Heart left ventricle (tissue), 16 donors: ENCODE results near the gene ACADVL. TPM values are rescaled to one million over a fixed set of nuclear protein-coding genes. Genes with fewer than 3 reads are reported as not detected.

ENCODE experiments used
- ATAC-seq, 4 donors: fragments of 200-7000 bp; cut with Tn5 transposase; one replicate each; pipeline ENCODE4 v1.9.1; 2020 to 2022; ENCODE audit warnings: moderate library complexity in 4 of 4, mild to moderate bottlenecking in 3 of 4, moderate number of reproducible peaks in 1 of 4
- DNase-seq, 5 donors: peaks; one replicate each; pipeline ENCODE4 v3.0.0-alpha.2; 2020
- H3K27ac ChIP-seq, 12 donors: fragments of 200-600 bp; sonication (generic) in 4 of 12; one replicate each; pipeline versions ENCODE4 v1.5.0 to v1.8.0; 2016 to 2022; ENCODE audit warnings: mild to moderate bottlenecking in 2 of 12
- H3K27me3 ChIP-seq, 9 donors: fragments of 200-600 bp; sonication (generic) in 2 of 9; one replicate each; pipeline versions ENCODE4 v1.5.1 to v1.8.0; 2016 to 2022; ENCODE audit warnings: mild to moderate bottlenecking in 3 of 9
- H3K36me3 ChIP-seq, 9 donors: fragments of 200-600 bp; sonication (generic) in 2 of 9; one replicate each; pipeline versions ENCODE4 v1.5.0 to v1.8.0; 2018 to 2022; ENCODE audit warnings: mild to moderate bottlenecking in 2 of 9
- H3K4me1 ChIP-seq, 12 donors: fragments of 200-600 bp; sonication (generic) in 4 of 12; one replicate each; pipeline versions ENCODE4 v1.5.0 to v1.8.0; 2016 to 2022; ENCODE audit warnings: mild to moderate bottlenecking in 3 of 12
- H3K4me3 ChIP-seq, 12 donors: fragments of 200-600 bp; sonication (generic) in 4 of 12; one replicate each; pipeline versions ENCODE4 v1.5.0 to v1.8.0; 2017 to 2022; ENCODE audit warnings: mild to moderate bottlenecking in 9 of 12, moderate library complexity in 4 of 12
- H3K9me3 ChIP-seq, 12 donors: fragments of 200-600 bp; sonication (generic) in 4 of 12; one replicate each; pipeline versions ENCODE4 v1.5.0 to v1.8.0; 2016 to 2022; ENCODE audit warnings: mild to moderate bottlenecking in 1 of 12
- CTCF ChIP-seq, 12 donors: fragments of 200-600 bp; sonication (generic) in 4 of 12; IDR thresholded peaks; one replicate each; pipeline versions ENCODE4 v1.5.0 to v1.8.0; 2018 to 2022; ENCODE audit warnings: antibody characterized with exemption in 12 of 12, mild to moderate bottlenecking in 5 of 12
- POLR2A ChIP-seq, 2 donors: fragments of 450-650 bp; IDR thresholded peaks; one replicate each; pipeline ENCODE4 v1.6.1; 2017; ENCODE audit warnings: antibody characterized with exemption in 2 of 2, mild to moderate bottlenecking in 2 of 2, moderate library complexity in 2 of 2
- WGBS, 4 donors: extraction: QIAGEN DNeasy Blood & Tissue Kit in 2 of 4; methylation state at CpG; one replicate each; pipeline versions ENCODE4 v1.1.5 to v1.1.7; 2013 to 2018; 5-methylcytosine and 5-hydroxymethylcytosine counted together
- intact Hi-C, 10 donors: fragments of 100-400 bp; cut with DNase I; formaldehyde crosslinking; loops; one replicate each; pipeline versions ENCODE4 v1.11.1 to v1.14.2; 2022
- microRNA counts, 2 donors: library from miRNA; unstranded; fragments of <30 nt; microRNA quantifications; one replicate each; lab custom pipeline; 2016
- microRNA-seq, 4 donors: library from miRNA; unstranded; fragments of <30 nt; microRNA quantifications; one replicate each; pipeline versions ENCODE4 to v1.2.0, GENCODE V29; 2017 to 2020
- polyA plus RNA-seq, 2 donors: library from polyadenylated mRNA; stranded (reverse); fragments of 200-250 nt; gene quantifications; one replicate each; pipeline ENCODE4 v1.2.3, GENCODE V29; 2013
- total RNA-seq, 9 donors: library from RNA; depleted of rRNA in 2 of 9; stranded (reverse); fragments of >200 nt in 2 of 9; fragmentation: NEBNext Ultra II Directional in 3 of 9; extraction: Animal tissue kit (Norgen Biotek cat#: 25700) in 3 of 9; gene quantifications; one replicate each; pipeline versions ENCODE4 v1.1.0 to v1.2.4, GENCODE V29; 2016 to 2023
- donor health status: ischemic (EF 13 %, LVEDD 7.1; RV severe dilation, severe dysfunction).
- donor health status: healthy with polysubstance abuse.
- donor health status: DM: no; HTN: yes; CAD: no.
- donor health status: DM: no; HTN: no; CAD: no.
- donor health status: ischemic (EF 25% LVEDD 6.9; RV normal size, moderate dysfunction).
- donor health status: ischemic (EF 25% LVEDD 5.7; RV mildly dilated, moderate dysfunction).
- donor health status: healthy.
- donor health status: DM: yes; HTN: yes; CAD: no.
- donor health status: ischemic (EF 35%, LVEDD 5.7; RV mildly dilated, moderate dysfunction).
- donor health status: nonischemic (EF 11% LVEDD 7.7; RV severe dilation, severe dysfunction).
- donor health status: DM: yes; HTN: yes; CAD: no.
- donor health status: PGD.
- donor health status: ischemic (EF 29% LVEDD 5.4; RV normal size, mild dysfunction).
- donor health status: nonischemic (EF 23%, LVEDD 6.1; RV moderate dilation, normal function).

Gene ACADVL
- total and polyA plus RNA-seq, 11 donors = 601 to 2,758 (median 1,385) TPM

DNA sequence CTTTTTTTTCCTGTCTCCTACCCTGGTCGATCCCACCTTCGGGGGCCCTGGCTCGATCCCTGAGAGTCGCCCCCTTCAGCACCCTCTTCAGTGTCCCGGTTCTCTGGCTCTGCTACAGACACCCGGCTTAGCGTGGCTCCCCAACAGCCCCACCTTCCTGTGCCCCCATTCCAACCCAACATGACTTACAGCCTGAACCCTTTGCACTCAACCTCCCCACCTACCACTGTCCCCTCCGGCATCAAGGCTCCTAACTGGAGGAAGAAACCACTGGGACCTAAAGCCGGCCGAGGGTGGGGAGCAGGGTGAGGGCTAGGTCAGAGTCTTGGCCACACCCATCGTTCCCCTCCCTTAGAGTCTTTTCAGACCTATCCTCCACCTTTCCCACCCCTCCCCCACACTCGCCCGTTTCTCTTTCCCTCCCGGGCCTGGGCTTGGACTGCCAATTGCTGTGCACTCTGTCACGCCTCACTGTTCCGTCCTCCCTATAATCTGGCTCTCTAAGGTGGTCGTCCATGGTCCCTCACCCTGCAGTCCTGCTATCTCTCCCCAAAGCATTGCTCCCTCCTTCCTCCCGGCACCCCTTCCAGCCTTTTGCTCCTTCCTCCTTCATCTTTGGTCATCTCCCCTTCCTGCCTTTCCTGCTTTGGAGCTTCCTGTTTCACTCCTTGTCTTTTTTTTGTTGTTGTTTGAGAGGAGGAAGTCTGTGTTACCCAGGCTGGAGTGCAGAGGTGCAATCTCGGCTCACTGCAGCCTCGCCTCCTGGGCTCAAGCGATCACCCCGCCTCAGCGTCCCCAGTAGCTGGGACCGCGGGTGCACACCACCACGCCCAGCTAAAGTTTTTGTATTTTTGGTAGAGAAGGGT, 43.4 kb downstream of the ACADVL start:
- H3K36me3 ChIP-seq = peaks cover 0 to 19% (median 14%) of the 10 kb centered on the region in 9 donors
- H3K4me3 ChIP-seq = peak overlapping the region in 9 of 12 donors; percentile 12 to 64 (median 28)
- no peaks in the 10 kb centered on the region for H3K9me3 ChIP-seq
- ATAC-seq (peak in 2 of 4 donors; percentile 8 to 31), DNase-seq (peak in 1 of 5 donors; percentile 33)
- TF ChIP-seq CTCF (IDR thresholded peaks at IDR 0.05) (no peak), POLR2A (IDR thresholded peaks at IDR 0.05) (no peak)
- WGBS, 4 donors = 9 to 14% (median 11%) methylated on average over 26 of the region's 26 CpGs
- no peak overlapping the region for H3K27ac ChIP-seq
- peaks cover 0 to 36% (median 23%) of the 10 kb centered on the region in 12 donors for H3K4me1 ChIP-seq
- peaks cover 18 to 62% (median 36%) of the 10 kb centered on the region in 9 donors for H3K27me3 ChIP-seq
- intact Hi-C loops = no loop called here

GRCh38 chr17:7263801-7264078, 44.0 kb downstream of the ACADVL start:
- peak overlapping the region in 2 of 12 donors; percentile 26 to 64 for H3K4me3 ChIP-seq
- DNase-seq (no peak), ATAC-seq (no peak)
- no peak overlapping the region for H3K27ac ChIP-seq
- peaks cover 0 to 36% (median 23%) of the 10 kb centered on the region in 12 donors for H3K4me1 ChIP-seq
- WGBS, 4 donors = 49 to 66% (median 56%) methylated on average over 4 of the region's 4 CpGs
- no peaks in the 10 kb centered on the region for H3K9me3 ChIP-seq
- peaks cover 0 to 13% (median 8%) of the 10 kb centered on the region in 9 donors for H3K36me3 ChIP-seq
- TF ChIP-seq CTCF (IDR thresholded peaks at IDR 0.05) (no peak), POLR2A (IDR thresholded peaks at IDR 0.05) (no peak)
- peaks cover 18 to 62% (median 36%) of the 10 kb centered on the region in 9 donors for H3K27me3 ChIP-seq
- intact Hi-C loops = no loop called here

DNA sequence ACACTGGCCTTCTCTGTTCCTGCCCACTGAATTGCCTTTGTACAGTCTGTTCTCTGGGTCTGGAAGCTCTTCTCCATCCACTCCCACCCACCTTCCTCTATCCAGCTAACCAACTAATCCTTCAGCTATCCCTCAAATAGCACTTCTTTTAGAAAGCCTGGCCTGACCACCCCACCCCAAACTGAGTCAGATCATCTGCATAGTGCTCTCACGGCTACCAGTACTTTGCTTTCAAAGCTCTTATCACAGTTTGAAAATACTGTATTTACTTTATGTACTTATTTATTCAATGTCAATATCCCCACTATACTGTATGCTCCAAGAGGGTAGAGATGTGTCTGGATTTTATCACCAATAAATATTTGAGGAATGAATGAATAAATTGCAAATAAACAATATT, 47.0 kb downstream of the ACADVL start:
- no peak for TF ChIP-seq CTCF (IDR thresholded peaks at IDR 0.05)
- TF ChIP-seq POLR2A (IDR thresholded peaks at IDR 0.05) = no peak
- DNase-seq (no peak), ATAC-seq (no peak)
- 59 to 78% (median 68%) methylated on average over 1 of the region's 1 CpG for WGBS, 4 donors
- Histone ChIP-seq H3K27ac (no peak overlapping the region), H3K9me3 (no peaks in the 10 kb centered on the region), H3K36me3 (no peaks in the 10 kb centered on the region), H3K27me3 (peaks cover 12 to 48% (median 26%) of the 10 kb centered on the region in 9 donors), H3K4me3 (no peak overlapping the region), H3K4me1 (peaks cover 0 to 20% (median 13%) of the 10 kb centered on the region in 12 donors)
- intact Hi-C loops = no loop called here

MicroRNAs within 50 kb of the gene (microRNA counts, 767-probe panel; counts per million panel counts)
- microRNA hsa-miR-324-3p (lab: Ali Mortazavi, UCI) = 0 to 71.6 counts per million in 2 donors
- microRNA hsa-miR-324-5p (lab: Ali Mortazavi, UCI) = 2,601 to 2,684 counts per million in 2 donors

Small RNA genes lying within 50 kb of the gene (microRNA-seq; reads per million reads assigned to microRNA genes)
- gene MIR324 = 509 to 1,056 (median 1,017) reads per million in 4 donors

Other genes starting within 250 kb of the ACADVL start
Only the 30 nearest of the 33 such genes appear.
- gene RNASEK, start 207.3 kb upstream of the ACADVL start, total RNA-seq = 100 to 1,000 TPM; 149 to 255 (median 171) TPM
- gene RNASEK, start 207.3 kb upstream of the ACADVL start, polyA plus RNA-seq = 100 to 1,000 TPM; 290 to 387 TPM
- 10 to 100 TPM in 6 of 9 donors, 1 to 10 TPM in 3; 9.0 to 32.8 (median 14.9) TPM for gene BCL6B, start 196.9 kb upstream of the ACADVL start, total RNA-seq
- 10 to 100 TPM in 1 of 2 donors, 1 to 10 TPM in 1; 5.9 to 10.3 TPM for gene BCL6B, start 196.9 kb upstream of the ACADVL start, polyA plus RNA-seq
- gene SLC16A13, start 183.9 kb upstream of the ACADVL start, total RNA-seq = 1 to 10 TPM in 8 of 9 donors, under 1 TPM in 1; 0.83 to 2.1 (median 1.1) TPM
- under 1 TPM; 0.87 to 0.95 TPM for gene SLC16A13, start 183.9 kb upstream of the ACADVL start, polyA plus RNA-seq
- gene SLC16A11, start 175.8 kb upstream of the ACADVL start, total RNA-seq = under 1 TPM in 8 of 9 donors, not detected in 1; 0.19 to 1.00 (median 0.79) TPM
- gene SLC16A11, start 175.8 kb upstream of the ACADVL start, polyA plus RNA-seq = 1 to 10 TPM in 1 of 2 donors, under 1 TPM in 1; 0.68 to 1.4 TPM
- gene CLEC10A, start 139.7 kb upstream of the ACADVL start, total RNA-seq = 10 to 100 TPM in 2 of 9 donors, 1 to 10 TPM in 7; 1.5 to 30.1 (median 3.5) TPM
- 1 to 10 TPM; 1.8 to 2.7 TPM for gene CLEC10A, start 139.7 kb upstream of the ACADVL start, polyA plus RNA-seq
- gene ASGR2, start 105.1 kb upstream of the ACADVL start, total RNA-seq = 1 to 10 TPM in 1 of 9 donors, under 1 TPM in 2, not detected in 6; 0.29 to 2.1 (median 0.39) TPM
- under 1 TPM in 1 of 2 donors, not detected in 1; 0.28 TPM for gene ASGR2, start 105.1 kb upstream of the ACADVL start, polyA plus RNA-seq
- 1 to 10 TPM in 3 of 9 donors, under 1 TPM in 3, not detected in 3; 0.23 to 3.5 (median 0.72) TPM for gene ASGR1, start 40.6 kb upstream of the ACADVL start, total RNA-seq
- under 1 TPM; 0.19 to 0.64 TPM for gene ASGR1, start 40.6 kb upstream of the ACADVL start, polyA plus RNA-seq
- 10 to 100 TPM; 12.0 to 24.3 (median 16.6) TPM for gene DLG4, start 102 bp upstream of the ACADVL start, total RNA-seq
- 10 to 100 TPM in 1 of 2 donors, 1 to 10 TPM in 1; 5.3 to 15.5 TPM for gene DLG4, start 102 bp upstream of the ACADVL start, polyA plus RNA-seq
- gene DVL2, start 14.6 kb downstream of the ACADVL start, total RNA-seq = 10 to 100 TPM; 14.0 to 28.6 (median 17.8) TPM
- gene DVL2, start 14.6 kb downstream of the ACADVL start, polyA plus RNA-seq = 10 to 100 TPM; 13.0 to 15.6 TPM
- 10 to 100 TPM; 19.1 to 36.7 (median 23.0) TPM for gene PHF23, start 19.5 kb downstream of the ACADVL start, total RNA-seq
- gene PHF23, start 19.5 kb downstream of the ACADVL start, polyA plus RNA-seq = 10 to 100 TPM; 13.7 to 31.8 TPM
- gene GABARAP, start 22.5 kb downstream of the ACADVL start, total RNA-seq = 100 to 1,000 TPM; 293 to 591 (median 491) TPM
- 100 to 1,000 TPM; 580 to 674 TPM for gene GABARAP, start 22.5 kb downstream of the ACADVL start, polyA plus RNA-seq
- gene CTDNEP1, start 31.8 kb downstream of the ACADVL start, total RNA-seq = 100 to 1,000 TPM in 6 of 9 donors, 10 to 100 TPM in 3; 54.0 to 126 (median 107) TPM
- 100 to 1,000 TPM in 1 of 2 donors, 10 to 100 TPM in 1; 54.4 to 120 TPM for gene CTDNEP1, start 31.8 kb downstream of the ACADVL start, polyA plus RNA-seq
- 10 to 100 TPM; 28.0 to 87.2 (median 52.6) TPM for gene ELP5, start 32.3 kb downstream of the ACADVL start, total RNA-seq
- 10 to 100 TPM; 33.5 to 47.0 TPM for gene ELP5, start 32.3 kb downstream of the ACADVL start, polyA plus RNA-seq
- 1 to 10 TPM in 5 of 9 donors, under 1 TPM in 2, not detected in 2; 0.36 to 2.6 (median 2.0) TPM for gene CLDN7, start 42.5 kb downstream of the ACADVL start, total RNA-seq
- gene CLDN7, start 42.5 kb downstream of the ACADVL start, polyA plus RNA-seq = 1 to 10 TPM; 1.1 to 1.3 TPM
- 100 to 1,000 TPM in 7 of 9 donors, 10 to 100 TPM in 2; 82.0 to 184 (median 172) TPM for gene SLC2A4, start 61.8 kb downstream of the ACADVL start, total RNA-seq
- 100 to 1,000 TPM in 1 of 2 donors, 10 to 100 TPM in 1; 48.5 to 107 TPM for gene SLC2A4, start 61.8 kb downstream of the ACADVL start, polyA plus RNA-seq
- 1 to 10 TPM in 1 of 9 donors, under 1 TPM in 8; 0.32 to 1.6 (median 0.56) TPM for gene YBX2, start 74.7 kb downstream of the ACADVL start, total RNA-seq
- 1 to 10 TPM in 1 of 2 donors, under 1 TPM in 1; 0.43 to 2.0 TPM for gene YBX2, start 74.7 kb downstream of the ACADVL start, polyA plus RNA-seq
- 100 to 1,000 TPM; 120 to 500 (median 257) TPM for gene EIF5A, start 87.7 kb downstream of the ACADVL start, total RNA-seq
- 100 to 1,000 TPM; 403 to 934 TPM for gene EIF5A, start 87.7 kb downstream of the ACADVL start, polyA plus RNA-seq
- gene GPS2, start 95.4 kb downstream of the ACADVL start, total RNA-seq = 100 to 1,000 TPM in 1 of 9 donors, 10 to 100 TPM in 8; 51.0 to 118 (median 61.2) TPM
- gene GPS2, start 95.4 kb downstream of the ACADVL start, polyA plus RNA-seq = 10 to 100 TPM; 81.6 to 88.4 TPM
- 10 to 100 TPM; 13.6 to 39.2 (median 27.6) TPM for gene NEURL4, start 109.4 kb downstream of the ACADVL start, total RNA-seq
- gene NEURL4, start 109.4 kb downstream of the ACADVL start, polyA plus RNA-seq = 10 to 100 TPM; 23.0 to 29.6 TPM
- gene ACAP1, start 116.6 kb downstream of the ACADVL start, total RNA-seq = 10 to 100 TPM in 5 of 9 donors, 1 to 10 TPM in 3, under 1 TPM in 1; 0.88 to 24.2 (median 16.4) TPM
- 1 to 10 TPM; 2.6 to 6.1 TPM for gene ACAP1, start 116.6 kb downstream of the ACADVL start, polyA plus RNA-seq
- 1 to 10 TPM; 3.4 to 9.0 (median 5.9) TPM for gene KCTD11, start 132.2 kb downstream of the ACADVL start, total RNA-seq
- 1 to 10 TPM; 6.4 to 9.6 TPM for gene KCTD11, start 132.2 kb downstream of the ACADVL start, polyA plus RNA-seq
- gene TMEM95, start 135.2 kb downstream of the ACADVL start, total RNA-seq = not detected
- not detected for gene TMEM95, start 135.2 kb downstream of the ACADVL start, polyA plus RNA-seq
- 1 to 10 TPM; 1.4 to 6.2 (median 2.2) TPM for gene TNK1, start 161.2 kb downstream of the ACADVL start, total RNA-seq
- gene TNK1, start 161.2 kb downstream of the ACADVL start, polyA plus RNA-seq = 1 to 10 TPM; 1.8 to 2.1 TPM
- 10 to 100 TPM; 14.3 to 29.5 (median 16.4) TPM for gene PLSCR3, start 174.6 kb downstream of the ACADVL start, total RNA-seq
- gene PLSCR3, start 174.6 kb downstream of the ACADVL start, polyA plus RNA-seq = 10 to 100 TPM; 21.2 to 28.3 TPM
- gene TMEM256, start 184.2 kb downstream of the ACADVL start, total RNA-seq = 10 to 100 TPM; 51.9 to 78.7 (median 69.5) TPM
- 100 to 1,000 TPM in 1 of 2 donors, 10 to 100 TPM in 1; 74.4 to 195 TPM for gene TMEM256, start 184.2 kb downstream of the ACADVL start, polyA plus RNA-seq
- gene NLGN2, start 187.9 kb downstream of the ACADVL start, total RNA-seq = 10 to 100 TPM in 2 of 9 donors, 1 to 10 TPM in 7; 4.6 to 12.9 (median 7.3) TPM
- gene NLGN2, start 187.9 kb downstream of the ACADVL start, polyA plus RNA-seq = 10 to 100 TPM in 1 of 2 donors, 1 to 10 TPM in 1; 3.5 to 11.1 TPM
- not detected for gene SPEM1, start 200.4 kb downstream of the ACADVL start, total RNA-seq
- not detected for gene SPEM1, start 200.4 kb downstream of the ACADVL start, polyA plus RNA-seq
- not detected for gene SPEM2, start 205.7 kb downstream of the ACADVL start, total RNA-seq
- not detected for gene SPEM2, start 205.7 kb downstream of the ACADVL start, polyA plus RNA-seq
- gene SPEM3, start 208.9 kb downstream of the ACADVL start, total RNA-seq = not detected
- not detected for gene SPEM3, start 208.9 kb downstream of the ACADVL start, polyA plus RNA-seq
- gene TMEM102, start 215.5 kb downstream of the ACADVL start, total RNA-seq = 1 to 10 TPM; 1.7 to 6.8 (median 4.0) TPM
- 1 to 10 TPM; 1.8 to 4.5 TPM for gene TMEM102, start 215.5 kb downstream of the ACADVL start, polyA plus RNA-seq